Measurements from ENCODE around the gene HES3.

HES3 gene

DNA sequence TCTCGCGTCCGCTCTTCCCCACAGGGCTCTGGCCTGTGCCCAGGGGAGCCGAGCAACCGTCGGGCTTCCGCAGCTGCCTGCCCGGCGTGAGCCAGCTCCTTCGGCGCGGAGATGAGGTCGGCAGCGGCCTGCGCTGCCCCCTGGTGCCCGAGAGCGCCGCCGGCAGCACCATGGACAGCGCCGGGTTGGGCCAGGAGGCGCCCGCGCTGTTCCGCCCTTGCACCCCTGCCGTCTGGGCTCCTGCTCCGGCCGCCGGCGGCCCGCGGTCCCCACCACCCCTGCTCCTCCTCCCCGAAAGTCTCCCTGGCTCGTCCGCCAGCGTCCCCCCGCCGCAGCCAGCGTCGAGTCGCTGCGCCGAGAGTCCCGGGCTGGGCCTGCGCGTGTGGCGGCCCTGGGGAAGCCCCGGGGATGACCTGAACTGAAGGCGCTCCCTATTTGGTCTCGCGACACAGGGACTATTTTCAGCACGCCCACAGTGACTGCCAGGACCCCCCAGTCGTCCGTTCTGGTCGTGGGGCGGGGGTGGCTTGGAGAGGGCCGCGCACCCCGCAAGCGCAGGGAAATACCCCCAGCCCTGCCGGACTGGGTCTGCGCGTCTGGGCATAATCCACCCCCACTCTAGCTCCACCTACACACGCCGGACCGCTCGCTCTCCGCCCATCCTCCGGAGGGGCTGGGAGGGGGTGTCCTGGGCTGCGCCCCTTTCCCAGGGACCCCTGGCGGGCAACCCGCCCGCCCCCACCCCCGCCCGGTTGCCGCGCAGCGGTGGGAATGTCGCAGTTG, 1.3 kb downstream of the HES3 start:
- DNase-seq (ENCODE audit: low read depth in 2 of 2, low spot score in 1 of 2): peak; percentile 44 to 62

GRCh38 chr1:6245869-6246496, 2.0 kb downstream of the HES3 start:
- DNase-seq (ENCODE audit: low read depth in 2 of 2, low spot score in 1 of 2): no peak

DNA sequence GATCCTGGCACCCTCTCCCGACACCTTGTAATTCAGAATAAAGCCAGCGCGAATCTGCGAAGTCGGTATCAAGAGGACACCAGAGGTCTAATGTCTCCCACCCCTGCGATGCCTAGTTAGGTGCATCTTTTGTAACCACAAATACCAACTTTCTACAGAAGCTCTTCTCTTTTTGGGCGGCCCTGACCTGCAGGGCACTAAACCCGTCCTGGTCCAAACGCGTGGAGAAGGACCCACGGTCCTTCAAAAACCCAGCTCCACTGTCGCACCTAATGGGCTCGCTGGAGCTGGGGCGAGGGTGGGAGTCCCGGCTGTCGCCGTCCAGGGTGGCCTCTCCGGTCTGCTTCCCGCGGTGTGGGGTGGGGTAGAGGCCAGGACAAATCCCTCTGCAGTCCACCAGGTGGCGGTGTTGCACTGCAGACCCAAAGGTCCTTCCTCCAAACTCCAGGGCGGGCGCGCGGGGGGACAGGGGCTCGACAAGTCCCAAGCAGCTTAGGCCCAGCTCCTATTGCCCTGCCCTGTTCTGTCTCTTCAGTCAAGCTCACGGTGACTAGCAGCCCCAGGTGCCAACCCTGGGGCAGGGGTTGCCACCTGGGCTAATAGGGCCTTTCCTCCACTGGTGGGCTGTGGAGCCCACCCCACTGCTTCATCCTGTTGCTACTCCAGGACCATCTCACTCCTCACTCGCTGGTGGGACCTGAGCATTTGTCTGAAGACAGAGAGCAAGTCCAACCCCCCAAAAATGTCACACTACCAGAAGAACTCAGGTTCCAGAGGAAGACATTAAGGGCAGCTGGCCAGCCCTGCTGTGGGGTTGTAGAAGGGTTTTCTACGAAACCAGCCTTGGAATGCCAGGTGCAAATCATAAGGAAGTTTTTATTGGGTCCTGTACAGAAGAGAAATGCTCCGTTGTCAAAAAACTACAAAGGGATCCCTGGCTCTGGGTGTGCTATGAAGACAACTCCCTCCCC, 2.8 kb downstream of the HES3 start:
- DNase-seq (ENCODE audit: low read depth in 2 of 2, low spot score in 1 of 2): peak; percentile 44 to 67

DNA sequence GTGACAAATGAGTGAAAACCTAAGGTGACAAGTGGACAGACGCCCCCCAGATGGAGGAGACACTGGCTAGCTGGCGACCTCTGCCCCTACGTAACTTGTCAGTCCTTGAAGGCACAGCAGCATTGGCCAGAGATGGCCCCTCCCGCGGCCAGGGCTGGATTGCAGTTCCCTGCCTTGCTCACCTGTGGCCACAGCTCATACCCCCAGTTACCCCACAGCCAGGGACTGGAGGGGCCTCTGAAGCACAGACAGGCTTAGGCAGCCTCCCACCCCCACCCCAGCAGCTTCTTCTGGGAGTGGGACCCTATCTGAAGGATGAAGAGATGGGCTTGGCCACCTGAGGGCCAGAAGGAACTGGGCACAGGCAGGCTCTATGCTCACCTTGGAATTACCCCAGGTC, 3.7 kb downstream of the HES3 start:
- no peak for DNase-seq (ENCODE audit: low read depth in 2 of 2, low spot score in 1 of 2)

DNA sequence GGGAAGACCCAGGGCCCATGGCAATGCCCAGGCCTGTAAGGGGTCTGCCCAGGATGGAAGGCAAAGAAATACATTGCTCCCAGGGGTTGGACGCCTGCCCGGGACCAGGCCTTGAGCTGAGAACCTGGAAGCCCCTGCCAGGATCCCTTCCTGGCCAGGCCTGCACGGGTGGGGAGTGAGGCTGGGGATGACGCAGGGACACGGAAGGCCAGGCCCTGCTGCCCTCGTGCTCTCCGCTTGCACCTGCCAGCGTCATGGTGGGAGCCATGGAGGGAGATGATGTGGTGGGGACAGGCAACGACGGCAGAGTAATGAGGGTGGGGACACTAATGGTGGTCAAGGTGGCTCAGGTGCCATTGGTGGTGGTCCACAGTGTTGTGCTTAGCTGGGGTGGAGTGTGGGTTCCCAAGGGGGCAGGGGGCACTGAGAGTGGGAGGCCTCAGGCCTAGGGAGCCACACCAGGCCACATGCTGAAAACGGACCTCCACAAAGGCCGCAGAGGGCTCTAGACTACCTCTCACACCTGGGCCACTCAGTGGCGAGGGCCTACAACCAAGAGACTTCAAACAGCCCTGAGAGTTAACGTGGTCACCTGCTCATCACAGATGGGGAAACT, 4.3 kb downstream of the HES3 start:
- DNase-seq (ENCODE audit: low read depth in 2 of 2, low spot score in 1 of 2): no peak

DNA sequence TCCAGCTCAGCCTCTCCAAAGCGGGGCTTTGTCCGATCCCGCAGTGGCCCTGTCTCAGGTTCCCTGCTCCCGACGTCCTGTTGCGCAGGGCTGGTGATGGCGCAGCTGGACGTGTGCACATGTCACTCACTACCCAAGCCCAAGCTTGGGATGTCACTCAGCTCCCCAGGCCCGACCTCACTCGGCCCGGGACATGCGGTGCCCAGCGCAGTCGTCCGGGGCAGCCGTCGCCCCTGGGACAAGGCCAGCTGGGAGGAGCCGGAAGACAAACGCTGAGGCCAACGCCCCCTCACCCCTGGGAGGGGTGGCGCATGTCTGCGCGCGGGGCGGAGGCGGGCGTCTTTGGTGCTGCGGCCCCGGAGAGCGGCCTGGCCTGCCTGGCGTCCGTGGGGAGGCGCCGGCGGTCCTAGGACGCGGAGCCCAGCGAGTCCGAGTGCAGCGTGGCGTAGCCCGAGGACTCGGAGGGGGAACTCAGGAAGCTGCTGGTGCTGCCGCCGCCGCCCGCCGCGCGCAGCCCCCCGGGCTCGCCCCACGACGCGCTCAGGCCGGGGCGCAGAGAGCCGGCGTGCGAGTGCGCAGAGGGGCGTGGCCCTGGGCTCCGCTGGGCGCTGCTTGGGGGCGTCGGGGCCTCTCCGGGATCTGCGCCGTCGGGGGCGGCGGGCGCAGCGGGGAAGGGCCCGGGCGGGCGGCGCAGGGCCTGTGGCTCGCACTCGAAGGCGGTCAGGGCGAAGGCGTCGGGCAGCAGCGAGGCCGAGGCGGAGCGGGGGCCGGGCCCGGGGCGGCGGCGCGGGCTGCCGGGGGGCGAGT, 5.2 kb downstream of the HES3 start:
- no peak for DNase-seq (ENCODE audit: low read depth in 2 of 2, low spot score in 1 of 2)

DNA sequence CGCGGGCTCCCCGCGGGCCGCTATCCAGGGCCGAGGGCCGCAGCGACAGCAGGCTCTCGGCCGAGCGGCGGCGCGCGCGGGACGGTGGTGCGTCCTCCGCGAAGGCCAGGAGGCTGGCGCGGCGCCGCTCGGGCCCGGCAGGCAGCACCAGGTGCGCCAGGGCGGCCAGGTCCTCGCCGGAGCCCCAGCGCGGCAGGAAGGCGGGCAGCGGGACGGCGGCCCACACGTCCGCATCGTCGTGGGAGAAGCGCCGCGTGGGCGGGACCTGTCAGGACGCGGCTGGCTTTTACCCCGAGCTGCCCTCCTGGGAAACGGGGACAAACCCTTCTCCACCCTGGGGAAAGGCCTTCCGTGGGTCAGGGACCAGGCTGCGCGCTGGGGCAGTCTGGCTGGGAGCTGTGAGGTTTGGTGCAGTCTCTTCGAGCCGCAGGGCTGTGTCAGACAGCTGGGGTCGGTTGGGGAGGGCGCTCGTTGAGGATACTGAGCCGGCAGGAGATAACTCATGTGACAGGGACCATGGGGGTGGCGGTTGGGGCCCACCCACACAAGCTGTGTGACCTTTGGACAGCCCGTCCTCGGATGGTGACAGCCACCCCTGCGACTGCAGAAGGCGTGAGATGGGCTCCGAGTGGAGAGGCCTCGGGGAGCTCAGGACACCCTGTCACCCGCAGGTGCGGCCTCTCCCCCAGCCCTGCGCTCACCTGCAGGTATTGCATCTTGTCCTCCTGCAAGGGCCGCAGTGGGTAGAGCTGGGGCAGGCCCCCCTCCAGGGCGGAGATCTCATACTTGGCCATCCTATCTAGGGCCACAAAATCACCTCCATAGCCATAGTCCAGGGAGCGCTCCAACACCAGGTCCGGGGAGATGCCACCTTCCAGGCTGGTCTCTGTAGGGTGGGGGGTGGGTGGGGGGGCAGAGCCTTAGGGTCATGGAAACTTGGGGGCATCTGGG, 6.0 kb downstream of the HES3 start:
- DNase-seq (ENCODE audit: low read depth in 2 of 2, low spot score in 1 of 2): no peak

DNA sequence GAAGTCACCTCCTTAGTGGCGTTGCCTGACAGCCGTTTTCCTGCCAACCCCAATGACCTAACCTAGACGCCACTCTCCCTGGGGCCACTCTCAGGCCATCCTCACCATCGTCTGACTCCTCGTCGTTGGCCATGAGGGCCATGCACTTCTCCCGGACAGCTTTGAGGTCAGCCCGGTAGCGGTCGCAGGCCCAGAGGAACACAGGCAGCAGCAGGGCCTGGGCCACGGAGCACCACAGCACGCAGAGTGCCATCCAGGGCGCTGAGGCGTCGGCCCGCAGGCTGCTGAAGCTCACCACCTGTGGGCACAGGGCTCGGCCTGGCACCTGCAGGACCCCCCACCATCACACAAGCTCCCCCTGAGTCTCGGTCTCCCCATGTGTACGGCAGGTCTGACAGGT, 7.3 kb downstream of the HES3 start:
- no peak for DNase-seq (ENCODE audit: low read depth in 2 of 2, low spot score in 1 of 2)

- DNase-seq (ENCODE audit: low read depth in 2 of 2, low spot score in 1 of 2): no peak
Observed at GRCh38 chr1:6251681-6252373, 7.8 kb downstream of the HES3 start.

DNA sequence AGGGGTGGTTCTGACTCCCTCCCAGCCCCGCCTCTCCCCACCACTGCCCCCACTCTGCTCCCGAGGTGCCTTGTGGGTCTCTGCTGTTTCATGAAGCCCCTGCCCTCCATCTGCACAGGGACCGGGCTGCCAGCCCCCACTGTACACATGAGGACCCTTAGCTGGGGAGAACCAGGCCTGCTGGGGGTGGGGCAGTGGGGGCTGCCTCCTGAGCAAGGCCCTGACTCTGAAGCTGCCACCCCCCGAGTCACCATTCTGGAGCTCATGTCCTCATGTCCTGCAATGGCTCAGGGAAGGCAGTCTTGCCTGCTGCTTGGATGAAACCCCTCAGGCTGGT, 8.4 kb downstream of the HES3 start:
- no peak for DNase-seq (ENCODE audit: low read depth in 2 of 2, low spot score in 1 of 2)

- DNase-seq (ENCODE audit: low read depth in 2 of 2, low spot score in 1 of 2): no peak
Observed at GRCh38 chr1:6253380-6253779, 9.4 kb downstream of the HES3 start.

DNA sequence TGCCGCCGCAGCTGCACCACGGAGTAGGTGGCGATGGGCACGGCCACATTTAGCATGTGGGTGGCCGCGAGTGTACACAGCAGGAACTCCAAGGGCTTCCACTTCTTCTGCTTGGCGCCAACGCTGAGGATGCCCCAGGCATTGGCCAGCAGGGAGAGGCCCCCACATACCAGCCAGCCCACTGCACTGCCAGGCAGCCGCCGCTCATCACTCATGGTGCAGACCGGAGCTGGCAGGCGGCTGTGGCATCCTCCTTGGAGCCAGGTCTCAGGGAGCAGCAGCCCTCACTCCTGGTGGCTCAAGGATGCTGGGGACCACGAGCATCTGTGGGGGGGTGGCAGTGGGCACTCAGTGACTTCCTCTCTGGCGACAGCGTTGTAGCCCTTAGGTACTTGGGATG, 10.7 kb downstream of the HES3 start:
- no peak for DNase-seq (ENCODE audit: low read depth in 2 of 2, low spot score in 1 of 2)

DNA sequence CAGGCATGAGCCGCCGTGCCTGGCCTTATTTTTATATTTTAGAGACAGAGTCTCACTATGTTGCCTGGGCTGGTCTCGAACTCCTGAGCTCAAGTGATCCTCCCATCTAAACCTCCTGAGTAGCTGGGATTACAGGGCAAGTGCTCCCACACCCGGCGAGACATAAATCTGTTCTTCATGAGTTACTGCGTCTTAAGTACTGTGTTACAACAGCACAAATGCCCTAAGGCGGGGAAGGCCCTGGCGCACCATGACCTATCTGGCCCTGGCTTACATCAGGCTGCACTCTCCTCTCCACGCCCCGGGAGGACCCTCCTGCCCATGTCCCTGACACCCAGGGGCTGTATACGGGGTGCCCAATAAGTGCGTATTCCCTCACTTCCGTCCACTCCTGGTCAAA, 12.7 kb downstream of the HES3 start:
- no peak for DNase-seq (ENCODE audit: low read depth in 2 of 2, low spot score in 1 of 2)

DNA sequence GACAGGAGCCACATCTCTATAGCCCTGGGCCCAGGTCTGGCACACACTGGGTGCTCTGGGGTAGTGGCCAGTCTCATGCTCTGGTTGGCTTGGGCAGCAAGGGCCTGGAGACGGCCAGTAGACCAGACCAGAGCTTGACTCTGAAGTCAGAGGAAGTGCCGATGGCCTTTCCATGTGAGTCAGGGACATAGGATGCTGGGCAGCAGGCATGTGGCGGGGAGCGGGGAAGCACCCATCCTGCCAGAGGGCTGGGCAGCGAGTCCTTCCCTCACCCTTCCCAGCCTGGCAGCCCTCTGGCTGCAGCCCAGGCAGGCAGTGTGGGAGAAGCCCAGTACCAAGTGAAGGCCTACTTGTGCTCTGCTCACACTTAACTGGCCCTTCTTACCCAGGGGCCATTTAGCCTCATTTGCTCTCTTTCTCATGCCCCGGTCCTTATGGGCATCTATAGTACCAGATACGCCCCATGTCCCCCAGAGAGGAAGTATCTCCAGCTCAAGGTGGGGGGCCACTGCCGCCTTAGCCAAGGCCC, 13.6 kb downstream of the HES3 start:
- DNase-seq (ENCODE audit: low read depth in 2 of 2, low spot score in 1 of 2): no peak

DNA sequence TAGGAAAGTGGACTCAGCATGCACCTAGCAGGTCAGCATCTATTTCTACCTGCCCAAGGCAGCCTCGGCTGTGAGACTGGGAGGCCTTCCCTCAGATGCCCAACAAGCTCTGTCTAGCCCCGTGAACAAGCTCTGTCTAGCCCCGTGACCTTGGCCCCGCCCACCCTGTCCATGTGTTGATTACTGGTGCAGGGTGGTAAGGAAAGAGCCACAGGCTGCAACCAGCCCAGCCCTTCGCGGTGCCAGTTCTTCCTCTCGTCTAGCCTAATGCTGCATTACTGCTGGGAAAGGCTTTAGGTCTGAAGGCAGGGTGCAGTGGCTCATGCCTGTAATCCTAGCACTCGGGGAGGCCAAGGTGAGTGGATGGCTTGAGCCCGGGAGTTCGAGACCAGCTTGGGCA, 14.7 kb downstream of the HES3 start:
- no peak for DNase-seq (ENCODE audit: low read depth in 2 of 2, low spot score in 1 of 2)

DNA sequence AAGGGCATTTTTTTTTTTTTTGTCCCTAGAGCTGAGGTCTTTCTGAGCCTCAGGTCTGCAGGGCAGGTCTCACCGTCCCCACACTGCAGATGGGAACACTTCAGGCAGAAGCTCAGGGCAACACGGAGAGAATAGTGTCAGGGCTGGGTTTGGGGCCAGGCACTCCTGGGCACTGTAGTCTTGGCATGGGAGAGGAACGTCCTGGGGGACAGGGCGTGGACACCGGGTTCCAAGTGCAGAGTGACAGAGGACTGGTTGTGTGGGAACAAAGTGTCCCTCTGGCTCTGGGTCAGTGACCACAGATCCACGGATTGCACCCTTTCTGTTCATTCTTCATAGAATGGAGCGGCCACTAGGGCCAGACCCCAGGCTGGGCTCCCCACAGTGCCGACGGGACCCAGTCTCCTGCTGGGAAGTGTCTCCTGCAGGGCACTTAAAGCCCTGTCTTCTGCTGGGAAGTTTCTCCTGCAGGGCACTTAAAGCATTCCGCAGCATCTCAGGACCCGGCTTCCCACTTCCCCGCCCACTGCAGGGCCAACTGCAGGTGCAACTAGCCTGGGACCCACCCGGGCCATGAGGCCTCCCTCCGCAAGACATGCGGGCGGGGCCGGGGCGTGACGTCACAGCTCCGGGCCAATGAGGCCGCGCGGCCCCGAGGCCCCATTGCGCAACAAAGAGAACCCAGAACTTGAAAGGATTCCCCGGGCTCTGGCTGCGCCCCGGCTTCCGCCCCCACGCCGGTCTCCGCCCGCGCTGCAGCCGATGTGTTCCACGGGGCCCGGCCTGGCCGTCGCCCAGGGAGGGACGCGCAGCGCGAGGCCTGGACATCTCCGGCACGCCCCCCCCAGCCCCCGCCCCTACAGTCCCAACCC, 15.7 kb downstream of the HES3 start:
- peak; percentile 46 to 60 for DNase-seq (ENCODE audit: low read depth in 2 of 2, low spot score in 1 of 2)

DNA sequence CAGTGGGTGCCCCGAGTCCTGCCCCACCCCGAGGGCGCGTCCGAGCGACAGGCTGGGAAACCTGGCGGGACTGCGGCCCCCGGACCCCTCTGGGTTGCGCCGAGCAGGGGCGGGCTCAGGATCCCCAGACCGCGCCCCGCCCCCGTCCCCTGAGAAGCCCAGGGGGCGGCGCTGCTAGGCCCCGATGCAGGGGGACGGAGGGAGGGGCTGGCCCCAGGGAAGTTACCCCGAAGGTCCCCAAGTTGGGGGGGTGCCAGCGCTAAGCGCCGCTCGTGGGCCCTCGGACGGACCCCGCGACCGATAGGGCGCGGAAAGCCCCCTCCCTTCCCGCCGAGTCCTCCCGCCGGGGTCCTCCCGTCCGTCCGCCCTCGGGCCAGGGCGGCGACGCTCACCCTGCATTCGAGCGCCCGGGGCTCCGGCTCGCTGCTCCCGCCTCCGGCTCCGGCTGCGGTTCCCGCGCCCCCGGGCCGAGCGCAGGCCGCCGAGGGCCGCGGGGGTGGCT, 16.5 kb downstream of the HES3 start:
- DNase-seq (ENCODE audit: low read depth in 2 of 2, low spot score in 1 of 2): no peak

Data from stimulated activated CD8-positive, alpha-beta memory T cell treated with anti-CD3 and anti-CD28 coated beads, Interleukin-4, amount 100 ng/mL, for 1 hour (primary cell).